Natural killer cell (primary cell): Measurements from ENCODE around the gene BACH2. TPM values are rescaled to one million over a fixed set of nuclear protein-coding genes. Genes with fewer than 3 reads are reported as not detected.
"Not testable (repeated sequence)": the region's sequence is repeated elsewhere in the genome, so short reads cannot be mapped to it uniquely, and the experiment has no call there.

Experiments
- ATAC-seq, 3 donors: fragments of 150-1000 bp in 2 of 3; fragments of 200-7000 bp in 1 of 3; cut with Tn5 transposase; 1 replicate in 1 of 3; 2 replicates in 2 of 3; pipeline ENCODE4 v1.10.0; 2021; ENCODE audit warnings: mild to moderate bottlenecking in 2 of 3, moderate library complexity in 2 of 3
- DNase-seq, 2 donors: peaks; one replicate each; pipeline versions ENCODE4 v3.0.0 to v3.0.0-alpha.2; 2013 to 2021; ENCODE audit warnings: mixed read lengths in 1 of 2
- H3K27ac ChIP-seq: one replicate; pipeline ENCODE4 v1.5.1; 2013; ENCODE audit warnings: mild to moderate bottlenecking, low read length
- H3K27me3 ChIP-seq: one replicate; pipeline ENCODE4 v1.6.1; 2013; ENCODE audit warnings: low read length; ENCODE audit not compliant: control insufficient read depth, insufficient read depth
- H3K36me3 ChIP-seq: one replicate; pipeline ENCODE4 v1.6.1; 2013; ENCODE audit warnings: low read length; ENCODE audit not compliant: control insufficient read depth, insufficient read depth
- H3K4me1 ChIP-seq: one replicate; pipeline ENCODE4 v1.6.1; 2013; ENCODE audit warnings: low read length; ENCODE audit not compliant: control insufficient read depth, insufficient read depth
- H3K4me3 ChIP-seq: one replicate; pipeline ENCODE4 v1.5.1; 2013; ENCODE audit warnings: low read length
- H3K9me3 ChIP-seq: one replicate; pipeline ENCODE4 v1.6.1; 2013; ENCODE audit warnings: low read length; ENCODE audit not compliant: control insufficient read depth, insufficient read depth
- H3K27ac Mint-ChIP-seq, 2 donors: one replicate each; pipeline ENCODE4 v1.8.0; 2022; ENCODE audit warnings: mild to moderate bottlenecking in 2 of 2, mixed read lengths in 2 of 2, moderate library complexity in 1 of 2
- H3K27me3 Mint-ChIP-seq, 2 donors: one replicate each; pipeline ENCODE4 v1.8.0; 2022; ENCODE audit warnings: low read depth in 2 of 2, mixed read lengths in 2 of 2
- H3K36me3 Mint-ChIP-seq: one replicate; pipeline ENCODE4 v1.8.0; 2022; ENCODE audit warnings: mixed read lengths
- H3K4me1 Mint-ChIP-seq, 2 donors: one replicate each; pipeline ENCODE4 v1.8.0; 2022; ENCODE audit warnings: mixed read lengths in 2 of 2
- H3K4me3 Mint-ChIP-seq: one replicate; pipeline ENCODE4 v1.8.0; 2022; ENCODE audit warnings: mild to moderate bottlenecking, moderate library complexity, mixed read lengths
- H3K9me3 Mint-ChIP-seq, 2 donors: one replicate each; pipeline ENCODE4 v1.8.0; 2022; ENCODE audit warnings: mixed read lengths in 2 of 2
- CTCF ChIP-seq: fragments of 200-600 bp; IDR thresholded peaks from one replicate; pipeline ENCODE4 v1.8.0; 2022; ENCODE audit warnings: antibody characterized with exemption
- WGBS: methylation state at CpG from one replicate; pipeline ENCODE4 v1.1.7; 2013; ENCODE audit warnings: missing lambda C conversion rate; ENCODE audit not compliant: insufficient coverage; 5-methylcytosine and 5-hydroxymethylcytosine counted together
- intact Hi-C: fragments of 100-400 bp; cut with micrococcal nuclease; formaldehyde crosslinking; loops from one replicate; pipeline ENCODE4 v1.14.2; 2022
- total RNA-seq, 4 donors: library from RNA; stranded (reverse); fragments of 120-200 nt in 1 of 4; gene quantifications; one replicate each; pipeline versions ENCODE4 v1.2.3 to v1.2.4, GENCODE V29; 2013 to 2022

The BACH2 gene
- total RNA-seq, 3 donors from 2014 or later (not counting 1 experiment from before 2014, with no cell fraction given) = 32.1 to 37.8 (median 32.7) TPM

- intact Hi-C loops = no loop called here
- DNase-seq (no peak), ATAC-seq (no peak)
- no peak for TF ChIP-seq CTCF
- Histone ChIP-seq H3K27ac (no peak overlapping the region), H3K9me3 (no peaks in the 10 kb centered on the region), H3K4me3 (no peak overlapping the region), H3K36me3 (no peaks in the 10 kb centered on the region), H3K27me3 (no peaks in the 10 kb centered on the region), H3K4me1 (no peaks in the 10 kb centered on the region)
- Mint-ChIP-seq H3K27me3 (peaks cover 0 to 3% of the 10 kb centered on the region in 2 donors), H3K36me3 (no peaks in the 10 kb centered on the region), H3K27ac (no peak overlapping the region), H3K9me3 (no peaks in the 10 kb centered on the region), H3K4me3 (no peak overlapping the region), H3K4me1 (peaks cover 0 to 9% of the 10 kb centered on the region in 2 donors)
- 81% methylated on average over 7 of the region's 7 CpGs for WGBS
Measured at GRCh38 chr6:90131614-90132423, 164.8 kb downstream of the BACH2 start.

DNA sequence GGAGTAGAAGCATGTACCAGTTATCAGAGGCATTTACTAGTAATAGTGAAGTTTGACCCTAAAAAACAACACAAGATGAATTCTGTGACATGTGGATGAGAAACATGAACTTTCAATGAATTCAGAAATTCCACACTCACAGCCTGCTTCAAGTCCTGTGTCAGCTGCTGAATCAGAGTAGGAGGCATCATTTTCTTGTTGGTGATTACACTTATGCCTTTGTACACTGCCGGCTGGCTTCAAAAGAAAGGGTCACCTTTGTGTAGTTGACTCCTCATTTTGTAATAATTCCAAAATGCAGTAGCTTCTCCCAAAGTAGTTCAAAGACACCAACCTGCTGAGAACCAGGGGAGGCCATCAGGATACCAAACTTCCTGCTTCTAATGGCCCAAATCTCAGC lies 165.5 kb downstream of the BACH2 start:
- intact Hi-C loops = no loop called here
- Mint-ChIP-seq H3K27me3 (peaks cover 0 to 3% of the 10 kb centered on the region in 2 donors), H3K4me3 (no peak overlapping the region), H3K9me3 (no peaks in the 10 kb centered on the region), H3K36me3 (no peaks in the 10 kb centered on the region), H3K4me1 (peaks cover 0 to 16% of the 10 kb centered on the region in 2 donors), H3K27ac (no peak overlapping the region)
- ATAC-seq (no peak), DNase-seq (no peak)
- no peaks in the 10 kb centered on the region for H3K9me3 ChIP-seq
- no peaks in the 10 kb centered on the region for H3K4me1 ChIP-seq
- H3K36me3 ChIP-seq = no peaks in the 10 kb centered on the region
- no peak for TF ChIP-seq CTCF
- WGBS = 100% methylated on average over 1 of the region's 1 CpG
- no peak overlapping the region for H3K27ac ChIP-seq
- no peak overlapping the region for H3K4me3 ChIP-seq
- H3K27me3 ChIP-seq = no peaks in the 10 kb centered on the region

DNA sequence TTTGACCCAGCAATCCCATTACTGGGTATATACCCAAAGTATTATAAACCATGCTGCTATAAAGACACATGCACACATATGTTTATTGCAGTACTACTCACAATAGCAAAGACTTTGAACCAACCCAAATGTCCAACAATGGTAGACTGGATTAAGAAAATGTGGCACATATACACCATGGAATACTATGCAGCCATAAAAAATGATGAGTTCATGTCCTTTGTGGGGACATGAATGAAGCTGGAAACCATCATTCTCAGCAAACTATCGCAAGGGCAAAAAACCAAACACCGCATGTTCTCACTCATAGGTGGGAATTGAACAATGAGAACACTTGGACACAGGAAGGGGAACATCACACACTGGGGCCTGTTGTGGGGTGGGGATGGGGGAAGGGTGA lies 168.0 kb downstream of the BACH2 start:
- peaks cover 0 to 21% of the 10 kb centered on the region in 2 donors for H3K4me1 Mint-ChIP-seq
- ATAC-seq, H3K27ac Mint-ChIP-seq, H3K27ac ChIP-seq, H3K27me3 ChIP-seq, H3K4me3 Mint-ChIP-seq, DNase-seq, intact Hi-C loops, H3K4me1 ChIP-seq, H3K36me3 Mint-ChIP-seq, H3K9me3 ChIP-seq, H3K27me3 Mint-ChIP-seq, H3K36me3 ChIP-seq, H3K9me3 Mint-ChIP-seq, H3K4me3 ChIP-seq: not testable (repeated sequence)
- no CpG with 5 or more reads among the region's 2 CpGs for WGBS

- Histone ChIP-seq H3K4me1 (no peaks in the 10 kb centered on the region), H3K4me3 (no peak overlapping the region), H3K36me3 (no peaks in the 10 kb centered on the region), H3K27me3 (no peaks in the 10 kb centered on the region), H3K9me3 (no peaks in the 10 kb centered on the region), H3K27ac (no peak overlapping the region)
- peak in 1 of 2 donors; percentile 36 for DNase-seq
- intact Hi-C loops = no loop called here
- ATAC-seq = no peak
- Mint-ChIP-seq H3K9me3 (no peaks in the 10 kb centered on the region), H3K27me3 (no peaks in the 10 kb centered on the region), H3K27ac (peak overlapping the region in 1 of 2 donors; percentile 42), H3K4me3 (no peak overlapping the region), H3K36me3 (no peaks in the 10 kb centered on the region), H3K4me1 (peaks cover 0 to 21% of the 10 kb centered on the region in 2 donors)
- TF ChIP-seq CTCF = no peak
- 73% methylated on average over 7 of the region's 7 CpGs for WGBS
Measured at GRCh38 chr6:90127595-90127994, 169.0 kb downstream of the BACH2 start.
